ENCODE data around the gene CYP4F12.
A peak's percentile ranks its signal among the peaks of the same experiment; 100 is the strongest.
"Not testable (repeated sequence)": the region's sequence is repeated elsewhere in the genome, so short reads cannot be mapped to it uniquely, and the experiment has no call there.

Gene CYP4F12

GRCh38 chr19:15641901-15642491, 30.9 kb upstream of the CYP4F12 start:
- Mint-ChIP-seq H3K9me3 (no peaks in the 10 kb centered on the region), H3K27ac (no peak overlapping the region), H3K4me3 (no peak overlapping the region), H3K36me3 (no peaks in the 10 kb centered on the region), H3K4me1 (peaks cover 6% of the 10 kb centered on the region)
- ATAC-seq: no peak
- peak in 1 of 2 donors; percentile 28 for DNase-seq (ENCODE audit: low spot score in 2 of 2)

GRCh38 chr19:15642807-15643206, 30.1 kb upstream of the CYP4F12 start:
- Mint-ChIP-seq H3K36me3 (no peaks in the 10 kb centered on the region), H3K9me3 (no peaks in the 10 kb centered on the region), H3K4me1 (peaks cover 6% of the 10 kb centered on the region), H3K27ac (no peak overlapping the region), H3K4me3 (no peak overlapping the region)
- DNase-seq (ENCODE audit: low spot score in 2 of 2): no peak
- no peak for ATAC-seq

GRCh38 chr19:15643387-15643786, 29.5 kb upstream of the CYP4F12 start:
- DNase-seq (ENCODE audit: low spot score in 2 of 2): peak in 1 of 2 donors; percentile 20
- Mint-ChIP-seq H3K9me3 (no peaks in the 10 kb centered on the region), H3K27ac (no peak overlapping the region), H3K36me3 (no peaks in the 10 kb centered on the region), H3K4me1 (peaks cover 6% of the 10 kb centered on the region), H3K4me3 (no peak overlapping the region)
- ATAC-seq: no peak

- peaks cover 6% of the 10 kb centered on the region for H3K4me1 Mint-ChIP-seq
Observed at GRCh38 chr19:15644066-15644741, 28.7 kb upstream of the CYP4F12 start.

GRCh38 chr19:15644816-15645215, 28.1 kb upstream of the CYP4F12 start:
- ATAC-seq: no peak
- DNase-seq (ENCODE audit: low spot score in 2 of 2): peak in 1 of 2 donors; percentile 12
- no peak overlapping the region for H3K4me3 Mint-ChIP-seq
- H3K4me1 Mint-ChIP-seq: peaks cover 6% of the 10 kb centered on the region
- H3K9me3 Mint-ChIP-seq: no peaks in the 10 kb centered on the region
- no peaks in the 10 kb centered on the region for H3K36me3 Mint-ChIP-seq
- H3K27ac Mint-ChIP-seq: no peak overlapping the region

More at GRCh38 chr19:15644066-15644741, 28.7 kb upstream of the CYP4F12 start:
- ATAC-seq (no peak), DNase-seq (ENCODE audit: low spot score in 2 of 2) (peak in 1 of 2 donors; percentile 13)
- Mint-ChIP-seq H3K4me3 (no peak overlapping the region), H3K27ac (no peak overlapping the region), H3K36me3 (no peaks in the 10 kb centered on the region), H3K9me3 (no peaks in the 10 kb centered on the region)

- DNase-seq (ENCODE audit: low spot score in 2 of 2): peak in 1 of 2 donors; percentile 33
- Mint-ChIP-seq H3K4me3 (no peak overlapping the region), H3K9me3 (no peaks in the 10 kb centered on the region), H3K36me3 (no peaks in the 10 kb centered on the region), H3K4me1 (no peaks in the 10 kb centered on the region), H3K27ac (no peak overlapping the region)
- ATAC-seq: no peak
Observed at GRCh38 chr19:15649526-15649925, 23.4 kb upstream of the CYP4F12 start.

GRCh38 chr19:15650123-15650522, 22.8 kb upstream of the CYP4F12 start:
- not testable (repeated sequence) for H3K36me3 Mint-ChIP-seq

GRCh38 chr19:15651791-15652190, 21.1 kb upstream of the CYP4F12 start:
- no peaks in the 10 kb centered on the region for H3K4me1 Mint-ChIP-seq
- no peak overlapping the region for H3K27ac Mint-ChIP-seq
- no peaks in the 10 kb centered on the region for H3K9me3 Mint-ChIP-seq
- no peaks in the 10 kb centered on the region for H3K36me3 Mint-ChIP-seq
- no peak overlapping the region for H3K4me3 Mint-ChIP-seq
- no peak for ATAC-seq
- DNase-seq (ENCODE audit: low spot score in 2 of 2): no peak

More at GRCh38 chr19:15650123-15650522, 22.8 kb upstream of the CYP4F12 start:
- not testable (repeated sequence) for H3K4me3 Mint-ChIP-seq, H3K27ac Mint-ChIP-seq, H3K4me1 Mint-ChIP-seq, H3K9me3 Mint-ChIP-seq, ATAC-seq
- DNase-seq (ENCODE audit: low spot score in 2 of 2): peak in 1 of 2 donors; percentile 13

GRCh38 chr19:15652559-15653278, 20.2 kb upstream of the CYP4F12 start:
- Mint-ChIP-seq H3K9me3 (no peaks in the 10 kb centered on the region), H3K4me1 (no peaks in the 10 kb centered on the region), H3K4me3 (no peak overlapping the region), H3K36me3 (no peaks in the 10 kb centered on the region), H3K27ac (no peak overlapping the region)
- DNase-seq (ENCODE audit: low spot score in 2 of 2): peak in 1 of 2 donors; percentile 36
- no peak for ATAC-seq

GRCh38 chr19:15656467-15656866, 16.4 kb upstream of the CYP4F12 start:
- Mint-ChIP-seq H3K36me3 (no peaks in the 10 kb centered on the region), H3K4me1 (no peaks in the 10 kb centered on the region), H3K27ac (no peak overlapping the region), H3K9me3 (no peaks in the 10 kb centered on the region), H3K4me3 (no peak overlapping the region)
- ATAC-seq (no peak), DNase-seq (ENCODE audit: low spot score in 2 of 2) (no peak)

GRCh38 chr19:15663247-15663646, 9.6 kb upstream of the CYP4F12 start:
- Mint-ChIP-seq H3K4me3 (no peak overlapping the region), H3K9me3 (no peaks in the 10 kb centered on the region), H3K36me3 (no peaks in the 10 kb centered on the region), H3K27ac (no peak overlapping the region), H3K4me1 (no peaks in the 10 kb centered on the region)
- ATAC-seq: no peak
- DNase-seq (ENCODE audit: low spot score in 2 of 2): peak in 1 of 2 donors; percentile 33

GRCh38 chr19:15666186-15666585, 6.7 kb upstream of the CYP4F12 start:
- DNase-seq (ENCODE audit: low spot score in 2 of 2) (peak in 1 of 2 donors; percentile 25), ATAC-seq (no peak)
- Mint-ChIP-seq H3K9me3 (no peaks in the 10 kb centered on the region), H3K36me3 (no peaks in the 10 kb centered on the region), H3K4me3 (no peak overlapping the region), H3K27ac (no peak overlapping the region), H3K4me1 (no peaks in the 10 kb centered on the region)

GRCh38 chr19:15666883-15667282, 6.0 kb upstream of the CYP4F12 start:
- DNase-seq (ENCODE audit: low spot score in 2 of 2): no peak
- no peak overlapping the region for H3K4me3 Mint-ChIP-seq
- H3K27ac Mint-ChIP-seq: no peak overlapping the region
- no peak for ATAC-seq
- H3K36me3 Mint-ChIP-seq: no peaks in the 10 kb centered on the region
- no peaks in the 10 kb centered on the region for H3K9me3 Mint-ChIP-seq
- H3K4me1 Mint-ChIP-seq: no peaks in the 10 kb centered on the region

- H3K36me3 Mint-ChIP-seq: no peaks in the 10 kb centered on the region
- no peak overlapping the region for H3K27ac Mint-ChIP-seq
- H3K4me1 Mint-ChIP-seq: peaks cover 21% of the 10 kb centered on the region
- H3K4me3 Mint-ChIP-seq: no peak overlapping the region
- DNase-seq (ENCODE audit: low spot score in 2 of 2) (peak in 1 of 2 donors; percentile 13), ATAC-seq (no peak)
- peaks cover 2% of the 10 kb centered on the region for H3K9me3 Mint-ChIP-seq
Observed at GRCh38 chr19:15669440-15669839, 3.4 kb upstream of the CYP4F12 start.

GRCh38 chr19:15669891-15670290, 3.0 kb upstream of the CYP4F12 start:
- H3K36me3 Mint-ChIP-seq: no peaks in the 10 kb centered on the region
- peaks cover 4% of the 10 kb centered on the region for H3K9me3 Mint-ChIP-seq
- ATAC-seq (no peak), DNase-seq (ENCODE audit: low spot score in 2 of 2) (peak in 1 of 2 donors; percentile 18)
- peaks cover 26% of the 10 kb centered on the region for H3K4me1 Mint-ChIP-seq
- no peak overlapping the region for H3K4me3 Mint-ChIP-seq
- H3K27ac Mint-ChIP-seq: no peak overlapping the region

All from stimulated activated effector memory CD8-positive, alpha-beta T cell treated with anti-CD3 and anti-CD28 coated beads, Interleukin-12 subunit alpha, Interleukin-12 subunit beta, amount 100 ng/mL, for 72 hours (primary cell).